HAP-1 (cell line): ENCODE results near the gene CNDP1.

Experiments used
- DNase-seq, 2 experiments: peaks; one replicate each; pipeline ENCODE4 v3.0.0-alpha.2; 2016 to 2020; ENCODE audit warnings: low spot score in 2 of 2
- H3K27me3 ChIP-seq: fragments of 250-450 bp; sonication (Bioruptor Pico); 2 replicates; pipeline ENCODE4 v1.5.1; 2020; ENCODE audit warnings: low read depth, mild to moderate bottlenecking, moderate library complexity
- H3K36me3 ChIP-seq: fragments of 250-450 bp; sonication (Bioruptor Pico); replicated peaks from 2 replicates; pipeline ENCODE4 v1.5.1; 2020; ENCODE audit warnings: mild to moderate bottlenecking
- H3K4me1 ChIP-seq: fragments of 250-450 bp; sonication (Bioruptor Pico); 2 replicates; pipeline ENCODE4 v1.5.1; 2020; ENCODE audit warnings: mild to moderate bottlenecking
- H3K4me3 ChIP-seq: fragments of 250-450 bp; sonication (Bioruptor Pico); 2 replicates; pipeline ENCODE4 v1.5.1; 2020; ENCODE audit warnings: mild to moderate bottlenecking, moderate library complexity
- H3K9me3 ChIP-seq: fragments of 250-450 bp; sonication (Bioruptor Pico); 2 replicates; pipeline ENCODE4 v1.5.1; 2020; ENCODE audit warnings: mild to moderate bottlenecking, moderate library complexity
- in situ Hi-C: fragments of 300-500 bp; cut with MboI; formaldehyde crosslinking; loops from 3 replicates; pipeline ENCODE4 v1.14.3; 2020; ENCODE audit warnings: low sequenced_read_pairs, inconsistent platforms, mixed read lengths

CNDP1 gene

DNA sequence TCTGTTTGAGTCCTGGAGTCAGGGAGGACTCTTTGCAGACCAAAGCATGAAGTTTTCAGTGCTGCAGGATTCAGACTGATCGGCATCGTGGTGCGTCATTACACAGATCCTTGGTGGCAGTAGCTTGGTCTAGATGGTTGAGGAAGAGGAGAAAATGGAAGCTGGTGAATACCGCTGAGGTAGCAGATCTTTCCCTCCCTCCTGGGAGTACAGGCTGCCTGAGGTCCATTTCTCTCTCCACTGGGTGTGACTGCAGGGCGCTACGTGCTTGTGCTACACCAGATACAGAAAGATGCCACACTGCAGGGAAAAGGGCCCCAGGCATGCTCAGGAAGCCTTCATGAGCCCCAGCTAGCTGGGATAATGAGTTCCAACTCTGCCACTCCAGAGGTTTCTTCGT lies 3.3 kb upstream of the CNDP1 start:
- Histone ChIP-seq H3K4me3 (no peak overlapping the region), H3K4me1 (no peaks in the 10 kb centered on the region)
- in situ Hi-C loops, result no loop called here

GRCh38 chr18:74532511-74533025 lies 1.7 kb upstream of the CNDP1 start:
- no peaks in the 10 kb centered on the region for H3K27me3 ChIP-seq
- in situ Hi-C loops, result no loop called here
- H3K9me3 ChIP-seq, result no peaks in the 10 kb centered on the region

More for the DNA sequence above, 3.3 kb upstream of the CNDP1 start:
- no peaks in the 10 kb centered on the region for H3K9me3 ChIP-seq
- DNase-seq, result no peak
- no peaks in the 10 kb centered on the region for H3K27me3 ChIP-seq
- H3K36me3 ChIP-seq, result no peaks in the 10 kb centered on the region

DNA sequence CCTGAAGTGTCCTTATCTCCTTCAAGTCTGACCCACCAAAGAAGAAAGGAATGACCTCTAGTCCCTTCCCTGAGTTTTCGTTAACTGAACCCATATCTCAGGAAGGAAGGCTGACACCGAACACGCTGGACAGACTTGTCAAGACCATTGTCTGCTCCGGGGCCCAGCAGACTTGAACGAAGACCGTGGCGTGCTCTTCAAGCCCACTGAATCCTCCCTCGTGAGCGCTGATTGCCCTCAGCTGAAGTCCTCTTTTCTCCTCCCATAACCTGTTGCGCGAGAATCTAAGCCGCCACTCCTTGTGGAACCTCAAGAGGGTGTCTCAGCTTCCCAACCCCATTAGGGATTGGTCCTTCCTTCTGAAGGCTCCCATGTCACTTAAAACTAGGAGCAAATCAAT lies 634 bp upstream of the CNDP1 start:
- Histone ChIP-seq H3K36me3 (no peaks in the 10 kb centered on the region), H3K4me3 (no peak overlapping the region), H3K27me3 (no peaks in the 10 kb centered on the region), H3K9me3 (no peaks in the 10 kb centered on the region), H3K4me1 (no peaks in the 10 kb centered on the region)
- no peak for DNase-seq
- in situ Hi-C loops, result no loop called here

More at GRCh38 chr18:74532511-74533025, 1.7 kb upstream of the CNDP1 start:
- DNase-seq, result no peak
- Histone ChIP-seq H3K36me3 (no peaks in the 10 kb centered on the region), H3K4me3 (no peak overlapping the region), H3K4me1 (no peaks in the 10 kb centered on the region)

DNA sequence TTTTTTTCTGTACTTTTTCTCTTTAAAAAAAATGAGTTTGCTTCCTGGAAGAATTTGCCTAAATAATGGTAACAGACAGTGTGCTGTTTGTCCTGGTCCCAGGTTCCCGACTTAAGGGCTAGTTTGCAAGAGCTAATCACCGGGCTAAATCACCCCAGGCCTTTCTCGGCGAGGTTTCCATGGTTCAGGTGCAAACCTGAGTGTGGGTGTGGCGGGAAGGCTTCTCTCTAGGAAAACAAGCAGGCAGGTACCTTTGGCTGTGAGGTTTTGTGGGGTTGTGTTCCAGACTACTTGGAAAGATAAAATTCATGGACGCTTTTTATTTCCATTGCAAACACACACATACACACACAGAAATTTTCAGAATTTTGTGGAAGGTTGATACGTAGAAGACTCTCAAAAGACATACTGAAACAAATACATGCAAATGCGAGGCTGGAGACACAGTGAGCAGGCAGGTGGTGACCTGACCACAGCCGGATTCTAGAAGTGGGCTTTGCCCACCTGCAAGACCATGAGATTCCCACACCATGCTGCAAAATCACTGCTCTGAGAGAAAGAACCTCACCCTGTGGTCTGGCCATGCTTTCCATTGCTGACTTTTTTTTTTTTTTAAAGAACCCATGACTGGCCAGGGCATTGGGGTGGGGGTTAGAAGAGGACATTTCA lies 815 bp downstream of the CNDP1 start:
- in situ Hi-C loops, result no loop called here
- no peaks in the 10 kb centered on the region for H3K36me3 ChIP-seq
- no peak overlapping the region for H3K4me3 ChIP-seq
- H3K27me3 ChIP-seq, result no peaks in the 10 kb centered on the region
- H3K9me3 ChIP-seq, result no peaks in the 10 kb centered on the region
- H3K4me1 ChIP-seq, result no peaks in the 10 kb centered on the region
- DNase-seq, result no peak

DNA sequence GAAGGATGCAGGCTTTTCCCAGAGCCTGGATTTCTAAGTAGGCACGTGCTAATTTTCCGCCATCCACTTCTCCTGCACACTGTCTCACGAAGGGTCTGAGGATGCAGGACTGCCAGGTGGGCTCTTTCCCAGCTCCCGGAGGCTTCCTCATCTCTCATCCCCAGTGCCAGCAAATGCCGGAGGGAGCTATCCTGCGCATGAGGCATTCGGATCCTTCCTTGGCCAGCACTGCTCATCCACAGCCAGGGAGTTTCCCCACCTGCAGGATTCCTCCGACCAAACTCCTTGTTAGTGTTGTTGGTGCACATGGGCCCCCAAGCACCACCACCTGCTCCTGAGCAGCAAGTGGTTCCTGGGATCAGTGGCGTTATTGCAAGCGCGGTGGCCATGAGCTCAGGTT lies 5.0 kb downstream of the CNDP1 start:
- Histone ChIP-seq H3K36me3 (no peaks in the 10 kb centered on the region), H3K4me3 (no peak overlapping the region), H3K4me1 (no peaks in the 10 kb centered on the region), H3K27me3 (no peaks in the 10 kb centered on the region), H3K9me3 (no peaks in the 10 kb centered on the region)
- in situ Hi-C loops, result no loop called here
- no peak for DNase-seq

GRCh38 chr18:74540652-74541421 lies 6.5 kb downstream of the CNDP1 start:
- Histone ChIP-seq H3K27me3 (no peaks in the 10 kb centered on the region), H3K4me3 (no peak overlapping the region), H3K4me1 (no peaks in the 10 kb centered on the region), H3K9me3 (no peaks in the 10 kb centered on the region), H3K36me3 (no peaks in the 10 kb centered on the region)
- in situ Hi-C loops, result no loop called here
- DNase-seq, result no peak

DNA sequence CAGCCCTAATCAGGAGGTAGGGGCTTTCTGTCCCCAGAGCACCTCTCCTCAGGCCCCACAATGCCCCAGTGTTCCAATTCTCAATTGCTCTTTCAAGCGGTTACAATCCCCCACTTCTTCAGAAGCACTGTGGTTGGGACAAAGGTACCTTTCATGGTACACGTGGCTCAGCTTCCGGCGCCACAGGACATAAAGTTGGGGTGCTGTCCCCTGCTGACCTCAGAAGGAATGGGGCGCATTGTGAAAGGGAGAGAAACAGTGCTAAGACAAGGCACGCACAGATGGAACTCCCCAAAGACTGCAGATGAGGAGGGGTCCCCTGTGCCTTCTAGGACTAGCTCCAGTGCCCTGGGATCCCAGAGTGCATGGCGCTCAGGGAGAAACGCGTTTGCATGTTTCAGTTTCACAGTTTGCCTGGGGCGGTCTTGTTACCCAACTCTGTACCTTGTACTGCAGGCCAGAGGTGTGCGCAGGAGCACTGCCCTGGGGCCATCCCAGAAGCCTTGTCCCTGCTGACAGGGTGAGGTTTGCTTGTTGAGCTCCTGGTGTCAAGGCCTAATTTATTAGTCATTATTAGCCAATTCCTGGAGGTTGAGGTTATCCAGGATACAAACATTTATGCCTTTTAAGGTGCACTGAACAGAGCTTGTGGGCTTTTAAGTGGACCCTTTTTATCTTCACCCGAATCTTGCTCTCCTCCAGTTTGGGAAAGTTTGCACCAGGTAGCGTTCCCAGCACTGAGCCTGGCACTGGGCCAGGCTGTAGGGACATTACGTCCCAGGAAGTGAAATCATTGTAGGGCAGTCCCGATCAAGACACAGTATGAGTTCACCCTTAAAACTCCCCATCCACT lies 7.6 kb downstream of the CNDP1 start:
- DNase-seq, result no peak
- Histone ChIP-seq H3K27me3 (no peaks in the 10 kb centered on the region), H3K9me3 (no peaks in the 10 kb centered on the region), H3K4me1 (no peaks in the 10 kb centered on the region), H3K36me3 (no peaks in the 10 kb centered on the region), H3K4me3 (no peak overlapping the region)
- in situ Hi-C loops, result no loop called here

DNA sequence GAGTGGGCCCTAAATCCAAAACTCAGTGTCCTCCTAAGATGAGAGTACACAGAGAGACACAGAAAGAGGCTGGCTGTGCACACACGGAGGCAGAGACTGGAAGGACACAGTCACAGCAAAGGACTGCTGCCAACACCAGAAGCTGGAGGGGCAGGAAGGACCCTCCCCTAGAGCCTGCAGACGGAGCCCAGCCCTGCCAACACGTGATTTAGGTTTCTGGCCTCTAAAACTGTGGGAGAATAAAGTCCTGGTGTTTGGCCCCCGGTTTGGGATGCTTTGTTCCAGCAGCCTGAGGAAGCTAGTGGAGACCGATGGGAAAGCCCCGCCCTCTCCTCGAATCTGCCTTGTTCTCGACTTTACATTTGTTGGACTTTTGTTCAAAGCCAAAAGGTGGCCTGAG lies 10.6 kb downstream of the CNDP1 start:
- no peaks in the 10 kb centered on the region for H3K4me1 ChIP-seq
- no peak for DNase-seq
- in situ Hi-C loops, result no loop called here

DNA sequence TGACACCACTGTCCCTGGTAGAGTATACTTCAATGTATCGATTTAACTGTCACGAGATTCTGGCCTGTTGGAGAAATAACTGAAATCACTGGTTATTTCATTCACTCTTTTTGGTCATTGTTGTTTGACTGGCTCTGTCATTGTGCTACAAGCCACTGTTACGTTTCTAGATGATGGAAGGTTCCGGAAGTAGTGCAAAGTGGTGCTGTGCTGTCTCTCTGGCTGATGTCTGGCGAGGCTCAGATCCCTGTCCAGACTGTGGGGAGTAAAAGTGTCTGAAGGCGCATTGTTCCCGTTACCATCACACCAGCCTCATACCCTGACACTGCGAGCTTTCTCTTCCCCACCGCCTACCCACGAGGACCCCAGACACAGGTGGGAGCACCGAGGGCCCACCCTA lies 11.7 kb downstream of the CNDP1 start:
- no peak for DNase-seq
- 0 out of 2 replicates have a peak, but pooled peaks cover 5% of the 10 kb centered on the region for H3K9me3 ChIP-seq
- no peaks in the 10 kb centered on the region for H3K36me3 ChIP-seq
- in situ Hi-C loops, result no loop called here
- H3K27me3 ChIP-seq, result no peaks in the 10 kb centered on the region
- no peak overlapping the region for H3K4me3 ChIP-seq
- no peaks in the 10 kb centered on the region for H3K4me1 ChIP-seq

More for the DNA sequence above, 10.6 kb downstream of the CNDP1 start:
- Histone ChIP-seq H3K36me3 (no peaks in the 10 kb centered on the region), H3K4me3 (no peak overlapping the region), H3K9me3 (0 out of 2 replicates have a peak, but pooled peaks cover 5% of the 10 kb centered on the region), H3K27me3 (no peaks in the 10 kb centered on the region)

- no peak for DNase-seq
- H3K9me3 ChIP-seq, result 0 out of 2 replicates have a peak, but pooled peaks cover 5% of the 10 kb centered on the region
- H3K27me3 ChIP-seq, result no peaks in the 10 kb centered on the region
- in situ Hi-C loops, result no loop called here
- H3K4me1 ChIP-seq, result no peaks in the 10 kb centered on the region
- no peak overlapping the region for H3K4me3 ChIP-seq
- no peaks in the 10 kb centered on the region for H3K36me3 ChIP-seq
Observed at GRCh38 chr18:74546751-74547530, 12.6 kb downstream of the CNDP1 start.

GRCh38 chr18:74547860-74548259 lies 13.6 kb downstream of the CNDP1 start:
- in situ Hi-C loops, result no loop called here
- 0 out of 2 replicates have a peak, but pooled peaks cover 5% of the 10 kb centered on the region for H3K9me3 ChIP-seq
- no peaks in the 10 kb centered on the region for H3K27me3 ChIP-seq
- H3K36me3 ChIP-seq, result no peaks in the 10 kb centered on the region
- DNase-seq, result no peak
- no peak overlapping the region for H3K4me3 ChIP-seq
- no peaks in the 10 kb centered on the region for H3K4me1 ChIP-seq

DNA sequence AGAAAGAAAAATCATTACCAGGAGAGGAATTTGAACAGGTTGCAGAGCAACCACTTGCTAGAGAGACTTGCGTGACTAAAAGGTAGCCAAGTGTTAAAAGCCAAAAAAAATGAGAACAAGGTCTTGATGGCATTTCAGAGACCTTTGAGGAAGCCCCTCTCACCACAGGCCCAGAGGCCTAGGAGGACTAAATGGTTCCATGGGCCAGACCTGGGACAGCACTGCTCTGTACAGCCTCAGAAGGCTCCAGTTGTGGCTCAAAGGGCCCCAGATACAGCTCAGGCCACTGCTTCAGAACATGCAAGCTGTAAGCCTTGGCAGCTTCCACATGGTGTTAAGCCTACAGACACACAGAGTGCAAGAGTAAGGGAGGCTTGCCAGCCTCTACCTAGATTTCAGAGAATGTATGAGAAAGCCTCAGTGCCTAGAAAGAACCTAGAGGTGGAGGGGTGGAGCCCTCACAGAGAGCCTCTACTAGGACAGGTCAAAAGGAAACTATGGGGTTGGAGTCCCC lies 15.3 kb downstream of the CNDP1 start:
- no peaks in the 10 kb centered on the region for H3K27me3 ChIP-seq
- in situ Hi-C loops, result loop anchor here (5.0 kb wide), 1 partner anchor 352 kb away; no protein-coding TSS in a partner anchor
- DNase-seq, result no peak

DNA sequence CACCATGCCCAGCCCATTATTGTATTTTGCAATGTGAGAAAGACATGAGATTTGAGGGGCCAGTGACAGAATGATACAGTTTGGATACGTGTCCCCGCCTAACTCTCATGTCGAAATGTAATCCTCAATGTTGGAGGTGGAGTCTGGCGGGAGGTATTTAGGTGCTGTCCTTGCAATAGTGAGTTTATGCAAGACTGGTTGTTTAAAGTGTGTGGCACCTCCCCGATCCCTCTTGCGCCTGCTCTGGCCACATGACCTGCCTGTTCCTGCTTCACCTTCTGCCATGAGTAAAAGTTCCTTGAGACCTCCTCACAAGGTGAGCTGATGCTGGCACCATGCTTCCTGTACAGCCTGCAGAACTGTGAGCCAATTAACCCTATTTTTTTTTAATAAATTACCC lies 16.6 kb downstream of the CNDP1 start:
- in situ Hi-C loops, result loop anchor here (5.0 kb wide), 1 partner anchor 354 kb away; no protein-coding TSS in a partner anchor
- DNase-seq, result no peak
- H3K4me1 ChIP-seq, result no peaks in the 10 kb centered on the region
- 0 out of 2 replicates have a peak, but pooled peaks cover 5% of the 10 kb centered on the region for H3K9me3 ChIP-seq
- H3K4me3 ChIP-seq, result no peak overlapping the region
- no peaks in the 10 kb centered on the region for H3K36me3 ChIP-seq
- no peaks in the 10 kb centered on the region for H3K27me3 ChIP-seq

More for the DNA sequence above, 15.3 kb downstream of the CNDP1 start:
- Histone ChIP-seq H3K4me1 (no peaks in the 10 kb centered on the region), H3K4me3 (no peak overlapping the region), H3K36me3 (no peaks in the 10 kb centered on the region), H3K9me3 (0 out of 2 replicates have a peak, but pooled peaks cover 5% of the 10 kb centered on the region)
